ENCODE measurements around the gene HOXD13.
A peak's percentile ranks its signal among the peaks of the same experiment; 100 is the strongest.

HOXD13 gene

DNA sequence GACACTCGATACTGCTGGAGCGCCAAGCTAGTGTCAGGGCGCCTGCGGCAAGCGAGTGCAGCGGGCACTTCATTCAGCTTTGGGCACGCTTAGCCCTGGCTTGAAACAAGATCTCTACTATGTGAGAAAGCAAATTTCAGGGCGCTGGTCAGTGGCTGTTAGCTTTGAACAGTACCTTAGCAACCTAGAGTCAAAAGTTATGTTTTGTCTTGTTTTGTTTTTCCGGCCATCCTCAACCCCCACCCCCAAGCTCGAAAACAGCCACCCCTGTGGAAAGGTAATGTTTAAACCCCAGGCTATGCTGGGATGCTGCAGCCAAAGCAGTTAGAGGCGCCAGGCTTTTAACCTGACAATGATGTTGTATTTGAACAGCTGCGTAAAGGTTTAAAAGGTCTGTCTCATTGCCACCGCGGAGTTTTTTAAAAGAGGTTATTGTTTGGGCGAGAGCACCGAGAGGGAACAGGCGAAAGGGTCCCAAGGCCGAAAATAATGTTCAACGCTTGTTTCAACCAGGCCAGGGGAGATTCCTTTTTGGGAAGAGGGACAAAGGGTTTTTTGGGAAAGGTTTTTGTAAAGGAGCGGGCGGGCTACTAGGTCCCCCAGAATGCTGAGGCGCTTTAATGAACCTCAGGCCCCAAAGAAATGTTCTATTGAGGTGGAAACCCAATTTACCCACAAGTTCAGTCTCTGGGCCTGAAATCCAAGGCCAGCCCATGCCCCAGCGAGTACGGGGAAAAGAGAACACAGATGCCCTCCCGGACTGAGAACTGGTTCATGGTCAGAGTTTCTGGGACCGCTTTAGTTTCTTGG is 21.8 kb downstream of the HOXD13 start:
- no peak overlapping the region for H3K9ac ChIP-seq (ENCODE audit: low read depth, low read length)
- peak overlapping the region; percentile 18 for H3K4me3 ChIP-seq (ENCODE audit: low read depth, low read length)
- H3K36me3 ChIP-seq (ENCODE audit: control insufficient read depth, insufficient read depth, low read length) = no peaks in the 10 kb centered on the region
- H3K27me3 ChIP-seq (ENCODE audit: control insufficient read depth, insufficient read depth, low read length) = peaks cover 100% of the 10 kb centered on the region
- H3K9me3 ChIP-seq (ENCODE audit: control insufficient read depth, insufficient read depth, low read length) = no peaks in the 10 kb centered on the region
- H3K4me1 ChIP-seq (ENCODE audit: control insufficient read depth, insufficient read depth, low read length) = peaks cover 2% of the 10 kb centered on the region

- no peaks in the 10 kb centered on the region for H3K9me3 ChIP-seq (ENCODE audit: control insufficient read depth, insufficient read depth, low read length)
- peaks cover 2% of the 10 kb centered on the region for H3K4me1 ChIP-seq (ENCODE audit: control insufficient read depth, insufficient read depth, low read length)
- no peak overlapping the region for H3K9ac ChIP-seq (ENCODE audit: low read depth, low read length)
- no peaks in the 10 kb centered on the region for H3K36me3 ChIP-seq (ENCODE audit: control insufficient read depth, insufficient read depth, low read length)
- no peak overlapping the region for H3K4me3 ChIP-seq (ENCODE audit: low read depth, low read length)
- H3K27me3 ChIP-seq (ENCODE audit: control insufficient read depth, insufficient read depth, low read length) = peaks cover 100% of the 10 kb centered on the region
Observed at GRCh38 chr2:176114930-176115625, 22.6 kb downstream of the HOXD13 start.

- Histone ChIP-seq H3K4me1 (ENCODE audit: control insufficient read depth, insufficient read depth, low read length) (peaks cover 2% of the 10 kb centered on the region), H3K27me3 (ENCODE audit: control insufficient read depth, insufficient read depth, low read length) (peaks cover 100% of the 10 kb centered on the region), H3K9me3 (ENCODE audit: control insufficient read depth, insufficient read depth, low read length) (no peaks in the 10 kb centered on the region), H3K9ac (ENCODE audit: low read depth, low read length) (no peak within 1 kb of the TSS), H3K36me3 (ENCODE audit: control insufficient read depth, insufficient read depth, low read length) (no peaks in the 10 kb centered on the region), H3K4me3 (ENCODE audit: low read depth, low read length) (peak within 1 kb of the TSS; percentile 26)
Observed at GRCh38 chr2:176115883-176116813, 23.6 kb downstream of the HOXD13 start, which contains the start of gene HOXD10. HOXD10 (plus strand) TSS chr2:176116778; CDS start chr2:176116834, 56 bp downstream.

GRCh38 chr2:176117162-176117822 is 24.8 kb downstream of the HOXD13 start:
- no peak overlapping the region for H3K9ac ChIP-seq (ENCODE audit: low read depth, low read length)
- H3K4me3 ChIP-seq (ENCODE audit: low read depth, low read length) = peak overlapping the region; percentile 22
- peaks cover 100% of the 10 kb centered on the region for H3K27me3 ChIP-seq (ENCODE audit: control insufficient read depth, insufficient read depth, low read length)
- no peaks in the 10 kb centered on the region for H3K4me1 ChIP-seq (ENCODE audit: control insufficient read depth, insufficient read depth, low read length)
- no peaks in the 10 kb centered on the region for H3K36me3 ChIP-seq (ENCODE audit: control insufficient read depth, insufficient read depth, low read length)
- H3K9me3 ChIP-seq (ENCODE audit: control insufficient read depth, insufficient read depth, low read length) = no peaks in the 10 kb centered on the region

DNA sequence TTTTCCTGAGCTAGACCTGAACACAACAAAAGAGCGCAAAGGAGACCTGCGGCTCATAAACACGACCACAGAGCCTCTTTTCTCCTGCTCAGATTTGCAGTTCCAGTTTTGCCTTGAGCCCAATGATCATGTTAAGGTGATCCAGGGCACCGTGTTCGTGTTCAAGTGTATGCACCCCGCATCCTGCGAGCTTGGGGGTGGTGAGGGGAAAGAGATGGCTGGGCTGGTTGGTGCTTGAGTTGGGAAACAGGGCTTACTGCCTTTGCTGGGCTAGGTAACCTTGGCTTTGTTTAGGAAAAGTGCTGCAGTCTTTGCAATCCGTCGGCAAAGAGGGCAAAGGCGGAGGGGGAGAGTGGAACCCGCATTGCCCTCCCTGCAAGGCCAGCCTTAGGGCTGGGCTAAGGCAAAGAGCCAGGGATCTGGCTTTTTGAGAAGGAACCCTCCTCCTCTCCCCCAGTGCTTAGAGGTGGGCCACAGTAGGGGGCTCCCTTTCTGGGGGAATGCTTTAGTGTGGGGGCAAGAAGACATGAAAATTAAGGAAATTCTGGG is 25.4 kb downstream of the HOXD13 start:
- Histone ChIP-seq H3K27me3 (ENCODE audit: control insufficient read depth, insufficient read depth, low read length) (peaks cover 100% of the 10 kb centered on the region), H3K9ac (ENCODE audit: low read depth, low read length) (no peak overlapping the region), H3K9me3 (ENCODE audit: control insufficient read depth, insufficient read depth, low read length) (no peaks in the 10 kb centered on the region), H3K4me3 (ENCODE audit: low read depth, low read length) (peak overlapping the region; percentile 22), H3K36me3 (ENCODE audit: control insufficient read depth, insufficient read depth, low read length) (no peaks in the 10 kb centered on the region), H3K4me1 (ENCODE audit: control insufficient read depth, insufficient read depth, low read length) (no peaks in the 10 kb centered on the region)

- Histone ChIP-seq H3K27me3 (ENCODE audit: control insufficient read depth, insufficient read depth, low read length) (peaks cover 99% of the 10 kb centered on the region), H3K4me1 (ENCODE audit: control insufficient read depth, insufficient read depth, low read length) (no peaks in the 10 kb centered on the region), H3K9me3 (ENCODE audit: control insufficient read depth, insufficient read depth, low read length) (no peaks in the 10 kb centered on the region), H3K36me3 (ENCODE audit: control insufficient read depth, insufficient read depth, low read length) (no peaks in the 10 kb centered on the region), H3K9ac (ENCODE audit: low read depth, low read length) (no peak overlapping the region), H3K4me3 (ENCODE audit: low read depth, low read length) (no peak overlapping the region)
Observed at GRCh38 chr2:176118601-176119339, 26.2 kb downstream of the HOXD13 start.

DNA sequence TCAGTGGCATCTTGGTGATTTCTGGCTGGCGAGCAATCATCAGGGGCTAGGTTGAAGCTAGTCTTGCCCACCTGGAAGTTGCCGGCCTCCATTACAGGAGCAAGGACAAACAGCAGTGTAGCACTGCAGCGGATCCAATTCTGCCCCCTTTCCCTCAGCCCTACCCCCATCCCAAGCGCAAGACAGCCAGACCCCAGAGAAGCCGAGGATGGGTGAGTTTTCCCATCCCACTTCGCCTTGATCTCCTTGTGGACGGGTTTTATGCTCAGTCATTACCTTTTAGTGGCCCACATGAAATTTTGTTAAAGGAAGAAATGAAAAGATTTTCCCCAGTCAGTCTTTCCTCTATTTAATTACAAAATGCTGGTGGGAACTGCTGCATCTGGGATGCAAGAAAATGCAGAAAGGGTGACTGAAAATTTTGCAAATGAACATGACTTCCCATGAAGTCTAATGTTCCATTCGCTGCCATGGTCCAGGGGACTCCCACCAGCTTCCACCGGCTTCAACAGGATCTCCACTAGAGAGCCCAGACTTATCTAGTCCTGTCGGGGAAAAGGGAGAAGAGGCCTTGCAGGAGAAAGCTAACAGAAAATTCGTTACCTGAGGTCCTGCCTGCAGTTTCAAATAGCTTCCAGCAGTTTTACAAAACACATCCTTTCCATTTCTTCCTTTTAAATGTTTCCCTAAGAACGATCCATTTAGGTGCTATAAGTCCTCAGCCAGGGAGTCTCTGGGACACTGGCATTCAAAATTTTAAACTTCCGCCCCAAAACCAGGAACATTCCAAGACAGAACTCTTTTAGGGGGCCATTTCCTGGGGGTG is 28.1 kb downstream of the HOXD13 start:
- H3K4me3 ChIP-seq (ENCODE audit: low read depth, low read length) = peak overlapping the region; percentile 22
- no peaks in the 10 kb centered on the region for H3K9me3 ChIP-seq (ENCODE audit: control insufficient read depth, insufficient read depth, low read length)
- no peaks in the 10 kb centered on the region for H3K4me1 ChIP-seq (ENCODE audit: control insufficient read depth, insufficient read depth, low read length)
- no peak overlapping the region for H3K9ac ChIP-seq (ENCODE audit: low read depth, low read length)
- H3K36me3 ChIP-seq (ENCODE audit: control insufficient read depth, insufficient read depth, low read length) = no peaks in the 10 kb centered on the region
- H3K27me3 ChIP-seq (ENCODE audit: control insufficient read depth, insufficient read depth, low read length) = peaks cover 99% of the 10 kb centered on the region

DNA sequence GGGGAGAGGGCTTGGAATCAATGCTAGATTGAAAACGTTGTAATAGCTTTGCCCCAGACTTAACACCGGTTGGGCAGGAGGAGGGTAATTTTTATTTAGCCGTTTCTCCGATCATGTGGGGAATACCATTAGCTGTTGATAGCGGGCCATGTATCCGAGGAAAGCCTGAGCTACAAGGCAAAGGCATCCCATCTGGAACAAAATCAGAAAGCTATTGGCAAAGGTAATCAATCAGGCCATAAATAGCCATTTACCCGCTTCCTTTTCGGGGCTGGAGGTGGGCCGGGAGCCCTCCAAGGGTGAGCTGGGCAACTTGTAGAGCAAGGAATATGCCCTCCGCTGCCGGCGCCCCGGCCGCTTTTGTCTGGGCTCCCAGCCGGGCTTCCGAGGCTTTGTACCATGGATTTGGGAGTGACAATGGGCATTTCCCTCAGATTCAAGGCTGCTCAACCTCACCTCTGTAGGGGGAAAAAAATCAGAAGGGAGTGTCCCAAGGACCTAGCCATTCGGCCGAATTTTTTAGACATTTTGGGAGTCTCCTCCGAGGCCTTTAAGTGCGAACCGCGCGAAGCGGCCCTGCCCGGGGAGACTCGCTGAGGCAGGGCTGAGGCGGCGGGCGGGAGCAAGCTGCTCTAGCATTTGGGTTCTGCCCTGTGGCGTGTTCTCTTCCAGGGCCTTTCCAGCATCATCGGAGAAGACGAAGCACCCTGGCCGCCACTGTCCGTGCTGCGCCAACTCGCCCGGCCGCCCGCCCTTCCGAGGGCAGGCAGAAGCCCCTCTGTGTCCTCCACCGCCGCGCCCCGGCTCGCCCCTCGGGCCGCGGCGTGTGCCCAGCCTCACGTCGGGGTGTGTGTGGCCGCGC is 28.9 kb downstream of the HOXD13 start:
- no peaks in the 10 kb centered on the region for H3K36me3 ChIP-seq (ENCODE audit: control insufficient read depth, insufficient read depth, low read length)
- H3K4me1 ChIP-seq (ENCODE audit: control insufficient read depth, insufficient read depth, low read length) = no peaks in the 10 kb centered on the region
- no peak overlapping the region for H3K9ac ChIP-seq (ENCODE audit: low read depth, low read length)
- no peaks in the 10 kb centered on the region for H3K9me3 ChIP-seq (ENCODE audit: control insufficient read depth, insufficient read depth, low read length)
- peak overlapping the region; percentile 22 for H3K4me3 ChIP-seq (ENCODE audit: low read depth, low read length)
- H3K27me3 ChIP-seq (ENCODE audit: control insufficient read depth, insufficient read depth, low read length) = peaks cover 99% of the 10 kb centered on the region

DNA sequence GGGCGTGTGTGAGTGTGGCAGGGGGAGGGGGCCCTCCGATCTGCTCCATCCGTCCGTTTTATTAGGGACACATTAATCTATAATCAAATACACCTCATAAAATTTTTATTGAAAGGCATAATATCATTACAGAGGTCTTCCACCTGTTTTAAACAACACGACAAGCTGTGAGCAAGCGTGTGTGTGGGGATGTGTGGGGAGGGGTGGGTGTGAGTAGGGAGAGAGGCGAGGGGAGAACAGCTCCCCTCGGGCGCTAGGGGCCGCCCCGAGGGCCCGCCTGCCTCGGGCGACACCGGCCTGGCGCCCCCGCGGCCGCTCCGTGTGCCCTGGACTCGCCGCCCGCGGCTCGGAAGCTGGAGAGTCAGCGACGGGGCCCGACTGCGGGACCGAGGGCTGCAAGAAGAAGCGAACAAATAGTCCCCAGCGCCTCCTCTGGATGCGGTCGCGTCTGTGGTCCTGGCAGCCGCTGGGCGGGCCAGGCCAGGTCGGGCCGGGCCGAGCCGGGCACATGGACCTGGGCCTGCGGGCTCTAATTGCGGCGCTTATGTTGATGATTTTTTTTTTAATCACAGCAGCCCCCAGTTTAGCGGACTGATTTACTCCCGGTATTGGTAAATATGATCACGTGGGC is 29.6 kb downstream of the HOXD13 start:
- H3K4me1 ChIP-seq (ENCODE audit: control insufficient read depth, insufficient read depth, low read length) = no peaks in the 10 kb centered on the region
- peaks cover 99% of the 10 kb centered on the region for H3K27me3 ChIP-seq (ENCODE audit: control insufficient read depth, insufficient read depth, low read length)

More for the DNA sequence above, 29.6 kb downstream of the HOXD13 start:
- no peaks in the 10 kb centered on the region for H3K36me3 ChIP-seq (ENCODE audit: control insufficient read depth, insufficient read depth, low read length)
- H3K4me3 ChIP-seq (ENCODE audit: low read depth, low read length) = peak overlapping the region; percentile 19
- H3K9me3 ChIP-seq (ENCODE audit: control insufficient read depth, insufficient read depth, low read length) = no peaks in the 10 kb centered on the region
- no peak overlapping the region for H3K9ac ChIP-seq (ENCODE audit: low read depth, low read length)

Data from iPS-15b (cell line).